WTC11 (cell line): ENCODE results near the gene HSPA1B. TPM values are rescaled to one million over a fixed set of nuclear protein-coding genes. Genes with fewer than 3 reads are reported as not detected.

Source experiments
- ATAC-seq: fragments of 200-7000 bp; cut with Tn5 transposase; 2 replicates; pipeline ENCODE4 v1.10.0; 2021; ENCODE audit warnings: mild to moderate bottlenecking, moderate library complexity
- CTCF ChIA-PET: fragments of 300-600 bp; sonication (Branson Sonifier 250); formaldehyde crosslinking; loops from one replicate; lab custom pipeline; 2021; ENCODE audit warnings: antibody characterized with exemption; lab: Charles Lee
- POLR2A ChIA-PET: fragments of 350-600 bp; sonication (Branson Sonifier 250); formaldehyde crosslinking; loops from one replicate; lab custom pipeline; 2021; ENCODE audit warnings: antibody characterized with exemption; lab: Charles Lee
- DNase-seq: peaks from one replicate; pipeline ENCODE4 v3.0.0; 2021; ENCODE audit warnings: low spot score
- H3K27ac Mint-ChIP-seq: 2 replicates; pipeline ENCODE4 v1.8.0; 2021; ENCODE audit warnings: mixed read lengths
- H3K27me3 Mint-ChIP-seq: 2 replicates; pipeline ENCODE4 v1.8.0; 2021; ENCODE audit warnings: low read depth, mild to moderate bottlenecking, moderate library complexity, mixed read lengths
- H3K36me3 Mint-ChIP-seq: 2 replicates; pipeline ENCODE4 v1.8.0; 2021; ENCODE audit warnings: mixed read lengths
- H3K4me1 Mint-ChIP-seq: 2 replicates; pipeline ENCODE4 v1.8.0; 2022; ENCODE audit warnings: mixed read lengths
- H3K4me3 Mint-ChIP-seq: 2 replicates; pipeline ENCODE4 v1.8.0; 2021; ENCODE audit warnings: mild to moderate bottlenecking, moderate library complexity, mixed read lengths
- H3K9me3 Mint-ChIP-seq: 2 replicates; pipeline ENCODE4 v1.8.0; 2021; ENCODE audit warnings: mixed read lengths
- AFF4 ChIP-seq: sonication (generic); formaldehyde crosslinking; IDR thresholded peaks from 2 replicates; pipeline ENCODE4 v1.8.1; 2023; ENCODE audit warnings: mild to moderate bottlenecking, missing genetic modification reagents, borderline replicate concordance
- ATF2 ChIP-seq: sonication (generic); formaldehyde crosslinking; IDR thresholded peaks from 2 replicates; pipeline ENCODE4 v1.8.1; 2022; ENCODE audit warnings: low read depth, missing genetic modification reagents, borderline replicate concordance
- HMGA2 ChIP-seq: fragments of 250-450 bp; sonication (Bioruptor Pico); IDR thresholded peaks from 2 replicates; pipeline ENCODE4 v1.4.0; 2021; ENCODE audit warnings: mild to moderate bottlenecking, moderate library complexity
- NFE2L1 ChIP-seq: sonication (generic); formaldehyde crosslinking; IDR thresholded peaks from 2 replicates; pipeline ENCODE4 v1.8.1; 2023; ENCODE audit warnings: missing genetic modification reagents
- NR2C2 ChIP-seq: sonication (generic); formaldehyde crosslinking; IDR thresholded peaks from 2 replicates; pipeline ENCODE4 v1.8.0; 2022; ENCODE audit warnings: mild to moderate bottlenecking, missing genetic modification reagents
- ZBTB43 ChIP-seq: sonication (generic); formaldehyde crosslinking; IDR thresholded peaks from 2 replicates; pipeline ENCODE4 v1.8.1; 2023; ENCODE audit warnings: mild to moderate bottlenecking, missing genetic modification reagents
- ZNF121 ChIP-seq: sonication (generic); formaldehyde crosslinking; IDR thresholded peaks from 2 replicates; pipeline ENCODE4 v1.8.0; 2023; ENCODE audit warnings: missing genetic modification reagents
- total RNA-seq: library from RNA; stranded (reverse); gene quantifications from 3 replicates; pipeline ENCODE4 v1.2.3, GENCODE V29; 2021
- TF ChIP-seq, protein P1 (sequence below): sonication (generic); formaldehyde crosslinking; IDR thresholded peaks from 2 replicates; pipeline ENCODE4 v1.8.1; 2022; ENCODE audit warnings: mild to moderate bottlenecking, moderate library complexity, missing genetic modification reagents
- TF ChIP-seq, protein P2 (sequence below): sonication (generic); formaldehyde crosslinking; IDR thresholded peaks from 2 replicates; pipeline ENCODE4 v1.8.0; 2022; ENCODE audit warnings: mild to moderate bottlenecking, missing genetic modification reagents
- TF ChIP-seq, protein P3 (sequence below): fragments of 250-450 bp; sonication (Bioruptor Pico); IDR thresholded peaks from 2 replicates; pipeline ENCODE4 v1.9.0; 2021; ENCODE audit warnings: moderate library complexity, mild to moderate bottlenecking, inconsistent platforms, borderline replicate concordance
- TF ChIP-seq, protein P4 (sequence below): sonication (generic); formaldehyde crosslinking; IDR thresholded peaks from 2 replicates; pipeline ENCODE4 v1.8.0; 2022; ENCODE audit warnings: missing genetic modification reagents

HSPA1B gene
- total RNA-seq, 1 experiment from 2014 or later: 75.3 TPM

GRCh38 chr6:31850765-31851484 is 23.4 kb downstream of the HSPA1B start:
- Mint-ChIP-seq H3K9me3 (peaks cover 14% of the 10 kb centered on the region), H3K27ac (no peak overlapping the region), H3K4me1 (no peaks in the 10 kb centered on the region), H3K27me3 (peaks cover 9% of the 10 kb centered on the region; the same call in 1 of the 2 replicates), H3K36me3 (peaks cover 13% of the 10 kb centered on the region), H3K4me3 (no peak overlapping the region)
- DNase-seq (no peak), ATAC-seq (no peak)
- POLR2A ChIA-PET: no interaction called here
- CTCF ChIA-PET: interaction anchor here (0.7 kb wide), 1 partner anchor 116 kb away, joined by 3 read pairs; no protein-coding TSS in a partner anchor
- TF ChIP-seq, protein P1, sequence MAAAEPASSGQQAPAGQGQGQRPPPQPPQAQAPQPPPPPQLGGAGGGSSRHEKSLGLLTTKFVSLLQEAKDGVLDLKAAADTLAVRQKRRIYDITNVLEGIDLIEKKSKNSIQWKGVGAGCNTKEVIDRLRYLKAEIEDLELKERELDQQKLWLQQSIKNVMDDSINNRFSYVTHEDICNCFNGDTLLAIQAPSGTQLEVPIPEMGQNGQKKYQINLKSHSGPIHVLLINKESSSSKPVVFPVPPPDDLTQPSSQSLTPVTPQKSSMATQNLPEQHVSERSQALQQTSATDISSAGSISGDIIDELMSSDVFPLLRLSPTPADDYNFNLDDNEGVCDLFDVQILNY (CRISPR knock-in tag): no peak
- TF ChIP-seq ATF2 (CRISPR knock-in tag) (no peak), ZBTB43 (CRISPR knock-in tag) (no peak), AFF4 (no peak), HMGA2 (no peak), NFE2L1 (CRISPR knock-in tag) (no peak), ZNF121 (CRISPR knock-in tag) (no peak), NR2C2 (CRISPR knock-in tag) (no peak)
- TF ChIP-seq, protein P2, sequence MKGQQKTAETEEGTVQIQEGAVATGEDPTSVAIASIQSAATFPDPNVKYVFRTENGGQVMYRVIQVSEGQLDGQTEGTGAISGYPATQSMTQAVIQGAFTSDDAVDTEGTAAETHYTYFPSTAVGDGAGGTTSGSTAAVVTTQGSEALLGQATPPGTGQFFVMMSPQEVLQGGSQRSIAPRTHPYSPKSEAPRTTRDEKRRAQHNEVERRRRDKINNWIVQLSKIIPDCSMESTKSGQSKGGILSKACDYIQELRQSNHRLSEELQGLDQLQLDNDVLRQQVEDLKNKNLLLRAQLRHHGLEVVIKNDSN (CRISPR knock-in tag): no peak
- TF ChIP-seq, protein P3, sequence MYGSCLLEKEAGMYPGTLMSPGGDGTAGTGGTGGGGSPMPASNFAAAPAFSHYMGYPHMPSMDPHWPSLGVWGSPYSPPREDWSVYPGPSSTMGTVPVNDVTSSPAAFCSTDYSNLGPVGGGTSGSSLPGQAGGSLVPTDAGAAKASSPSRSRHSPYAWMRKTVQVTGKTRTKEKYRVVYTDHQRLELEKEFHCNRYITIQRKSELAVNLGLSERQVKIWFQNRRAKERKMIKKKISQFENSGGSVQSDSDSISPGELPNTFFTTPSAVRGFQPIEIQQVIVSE (CRISPR knock-in tag): no peak
- TF ChIP-seq, protein P4, sequence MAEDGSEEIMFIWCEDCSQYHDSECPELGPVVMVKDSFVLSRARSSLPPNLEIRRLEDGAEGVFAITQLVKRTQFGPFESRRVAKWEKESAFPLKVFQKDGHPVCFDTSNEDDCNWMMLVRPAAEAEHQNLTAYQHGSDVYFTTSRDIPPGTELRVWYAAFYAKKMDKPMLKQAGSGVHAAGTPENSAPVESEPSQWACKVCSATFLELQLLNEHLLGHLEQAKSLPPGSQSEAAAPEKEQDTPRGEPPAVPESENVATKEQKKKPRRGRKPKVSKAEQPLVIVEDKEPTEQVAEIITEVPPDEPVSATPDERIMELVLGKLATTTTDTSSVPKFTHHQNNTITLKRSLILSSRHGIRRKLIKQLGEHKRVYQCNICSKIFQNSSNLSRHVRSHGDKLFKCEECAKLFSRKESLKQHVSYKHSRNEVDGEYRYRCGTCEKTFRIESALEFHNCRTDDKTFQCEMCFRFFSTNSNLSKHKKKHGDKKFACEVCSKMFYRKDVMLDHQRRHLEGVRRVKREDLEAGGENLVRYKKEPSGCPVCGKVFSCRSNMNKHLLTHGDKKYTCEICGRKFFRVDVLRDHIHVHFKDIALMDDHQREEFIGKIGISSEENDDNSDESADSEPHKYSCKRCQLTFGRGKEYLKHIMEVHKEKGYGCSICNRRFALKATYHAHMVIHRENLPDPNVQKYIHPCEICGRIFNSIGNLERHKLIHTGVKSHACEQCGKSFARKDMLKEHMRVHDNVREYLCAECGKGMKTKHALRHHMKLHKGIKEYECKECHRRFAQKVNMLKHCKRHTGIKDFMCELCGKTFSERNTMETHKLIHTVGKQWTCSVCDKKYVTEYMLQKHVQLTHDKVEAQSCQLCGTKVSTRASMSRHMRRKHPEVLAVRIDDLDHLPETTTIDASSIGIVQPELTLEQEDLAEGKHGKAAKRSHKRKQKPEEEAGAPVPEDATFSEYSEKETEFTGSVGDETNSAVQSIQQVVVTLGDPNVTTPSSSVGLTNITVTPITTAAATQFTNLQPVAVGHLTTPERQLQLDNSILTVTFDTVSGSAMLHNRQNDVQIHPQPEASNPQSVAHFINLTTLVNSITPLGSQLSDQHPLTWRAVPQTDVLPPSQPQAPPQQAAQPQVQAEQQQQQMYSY: no peak
